Osteoblast (primary cell): ENCODE measurements around the gene TNFRSF12A. TPM values are rescaled to one million over a fixed set of nuclear protein-coding genes. Genes with fewer than 3 reads are reported as not detected.
"Not testable (repeated sequence)": the region's sequence is repeated elsewhere in the genome, so short reads cannot be mapped to it uniquely, and the experiment has no call there.

Source experiments
- DNase-seq: peaks from one replicate; pipeline ENCODE4 v3.0.0; 2011; ENCODE audit warnings: low spot score, mixed read lengths; ENCODE audit not compliant: insufficient read length; ENCODE audit errors: missing footprints
- H2AFZ ChIP-seq: 2 replicates; pipeline ENCODE4 v1.6.0; 2011; ENCODE audit warnings: mild to moderate bottlenecking, low read length
- H3K27ac ChIP-seq: 2 replicates; pipeline ENCODE4 v1.5.1; 2011; ENCODE audit warnings: mild to moderate bottlenecking, low read depth, low read length, moderate library complexity
- H3K27me3 ChIP-seq: 2 replicates; pipeline ENCODE4 v1.6.0; 2012; ENCODE audit warnings: mild to moderate bottlenecking, control low read depth, inconsistent platforms, low read length, moderate library complexity; ENCODE audit not compliant: insufficient read depth
- H3K36me3 ChIP-seq: 2 replicates; pipeline ENCODE4 v1.5.1; 2011; ENCODE audit warnings: mild to moderate bottlenecking, low read length, control low read depth, moderate library complexity; ENCODE audit not compliant: insufficient read depth
- H3K4me1 ChIP-seq: 2 replicates; pipeline ENCODE4 v1.5.1; 2011; ENCODE audit warnings: mild to moderate bottlenecking, low read length, control low read depth, moderate library complexity; ENCODE audit not compliant: insufficient read depth
- H3K4me2 ChIP-seq: 2 replicates; pipeline ENCODE4 v1.6.0; 2011; ENCODE audit warnings: mild to moderate bottlenecking, low read length; ENCODE audit not compliant: insufficient read depth
- H3K4me3 ChIP-seq: fragments of 200-600 bp; sonication (generic); 3 replicates; pipeline ENCODE4 v1.5.1; 2012; ENCODE audit warnings: mild to moderate bottlenecking, low read length, inconsistent platforms; ENCODE audit not compliant: insufficient read depth
- H3K79me2 ChIP-seq: 2 replicates; pipeline ENCODE4 v1.6.0; 2012; ENCODE audit warnings: mild to moderate bottlenecking, low read length, control low read depth, inconsistent platforms; ENCODE audit not compliant: insufficient read depth
- H3K9me3 ChIP-seq: 2 replicates; pipeline ENCODE4 v1.5.1; 2011; ENCODE audit warnings: low read depth, low read length, control low read depth
- H4K20me1 ChIP-seq: 2 replicates; pipeline ENCODE4 v1.6.0; 2012; ENCODE audit warnings: mild to moderate bottlenecking, low read length, control low read depth; ENCODE audit not compliant: insufficient read depth
- total RNA-seq: library from RNA; depleted of rRNA; stranded (reverse); fragments of >200 nt; gene quantifications from 2 replicates; pipeline ENCODE4 v1.2.3, GENCODE V29; 2012
- TF ChIP-seq, protein P1 (sequence below): IDR thresholded peaks from 2 replicates; pipeline ENCODE4 v1.5.1; 2011; ENCODE audit warnings: mild to moderate bottlenecking, low read depth, low read length, moderate library complexity; ENCODE audit errors: extremely low read depth

TNFRSF12A gene
- total RNA-seq, 1 donor: 143 TPM

- Histone ChIP-seq H3K36me3 (no peaks in the 10 kb centered on the region), H3K79me2 (no peaks in the 10 kb centered on the region), H3K4me1 (no peaks in the 10 kb centered on the region), H3K4me3 (no peak overlapping the region), H3K27me3 (peaks cover 11% of the 10 kb centered on the region), H4K20me1 (no peaks in the 10 kb centered on the region), H3K27ac (no peak overlapping the region), H2AFZ (no peak overlapping the region), H3K4me2 (no peak overlapping the region), H3K9me3 (no peaks in the 10 kb centered on the region)
- DNase-seq: no peak
- TF ChIP-seq, protein P1, sequence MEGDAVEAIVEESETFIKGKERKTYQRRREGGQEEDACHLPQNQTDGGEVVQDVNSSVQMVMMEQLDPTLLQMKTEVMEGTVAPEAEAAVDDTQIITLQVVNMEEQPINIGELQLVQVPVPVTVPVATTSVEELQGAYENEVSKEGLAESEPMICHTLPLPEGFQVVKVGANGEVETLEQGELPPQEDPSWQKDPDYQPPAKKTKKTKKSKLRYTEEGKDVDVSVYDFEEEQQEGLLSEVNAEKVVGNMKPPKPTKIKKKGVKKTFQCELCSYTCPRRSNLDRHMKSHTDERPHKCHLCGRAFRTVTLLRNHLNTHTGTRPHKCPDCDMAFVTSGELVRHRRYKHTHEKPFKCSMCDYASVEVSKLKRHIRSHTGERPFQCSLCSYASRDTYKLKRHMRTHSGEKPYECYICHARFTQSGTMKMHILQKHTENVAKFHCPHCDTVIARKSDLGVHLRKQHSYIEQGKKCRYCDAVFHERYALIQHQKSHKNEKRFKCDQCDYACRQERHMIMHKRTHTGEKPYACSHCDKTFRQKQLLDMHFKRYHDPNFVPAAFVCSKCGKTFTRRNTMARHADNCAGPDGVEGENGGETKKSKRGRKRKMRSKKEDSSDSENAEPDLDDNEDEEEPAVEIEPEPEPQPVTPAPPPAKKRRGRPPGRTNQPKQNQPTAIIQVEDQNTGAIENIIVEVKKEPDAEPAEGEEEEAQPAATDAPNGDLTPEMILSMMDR: no peak
Measured at GRCh38 chr16:3054965-3055733, 35.0 kb downstream of the TNFRSF12A start.

GRCh38 chr16:3055734-3056115, 35.6 kb downstream of the TNFRSF12A start:
- not testable (repeated sequence) for H3K27me3 ChIP-seq, DNase-seq, H3K4me3 ChIP-seq, H3K36me3 ChIP-seq, H2AFZ ChIP-seq, H3K9me3 ChIP-seq, H3K4me1 ChIP-seq, H3K79me2 ChIP-seq, H4K20me1 ChIP-seq, H3K4me2 ChIP-seq, H3K27ac ChIP-seq

DNA sequence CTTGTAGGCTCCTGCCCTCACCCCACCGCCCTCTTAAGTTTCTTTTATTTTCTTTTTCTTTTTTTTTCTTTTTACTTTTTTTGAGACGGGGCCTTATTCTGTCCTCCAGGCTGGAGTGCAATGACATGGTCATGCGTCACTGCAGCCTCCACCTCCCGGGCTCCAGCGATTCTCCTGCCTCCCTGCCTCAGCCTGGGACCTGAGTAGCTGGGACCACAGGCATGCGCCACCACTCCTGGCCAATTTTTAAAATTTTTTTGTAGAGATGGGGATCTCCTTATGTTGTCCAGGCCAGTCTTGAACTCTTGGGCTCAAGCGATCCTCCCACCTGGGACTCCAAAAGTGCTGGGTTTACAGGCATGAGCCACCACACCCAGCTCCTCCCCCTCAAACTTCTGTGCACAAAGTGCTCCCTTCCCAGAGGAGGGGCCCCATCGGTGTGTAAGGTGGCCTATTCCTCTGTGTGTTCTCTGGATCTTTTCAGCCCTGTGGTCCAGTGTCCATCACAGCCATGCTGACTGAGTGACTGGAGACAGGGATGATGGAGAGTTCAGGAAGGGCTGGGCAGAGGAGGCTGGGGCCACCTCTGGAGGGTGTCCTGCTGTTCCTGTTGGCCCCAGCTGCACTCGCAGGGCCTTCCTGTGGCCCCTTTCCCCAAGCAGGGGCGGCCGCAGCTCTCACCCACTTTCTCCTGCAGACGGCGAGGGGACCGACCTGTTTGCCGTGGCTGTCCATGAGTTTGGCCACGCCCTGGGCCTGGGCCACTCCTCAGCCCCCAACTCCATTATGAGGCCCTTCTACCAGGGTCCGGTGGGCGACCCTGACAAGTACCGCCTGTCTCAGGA, 36.4 kb downstream of the TNFRSF12A start:
- H3K4me1 ChIP-seq: no peaks in the 10 kb centered on the region

DNA sequence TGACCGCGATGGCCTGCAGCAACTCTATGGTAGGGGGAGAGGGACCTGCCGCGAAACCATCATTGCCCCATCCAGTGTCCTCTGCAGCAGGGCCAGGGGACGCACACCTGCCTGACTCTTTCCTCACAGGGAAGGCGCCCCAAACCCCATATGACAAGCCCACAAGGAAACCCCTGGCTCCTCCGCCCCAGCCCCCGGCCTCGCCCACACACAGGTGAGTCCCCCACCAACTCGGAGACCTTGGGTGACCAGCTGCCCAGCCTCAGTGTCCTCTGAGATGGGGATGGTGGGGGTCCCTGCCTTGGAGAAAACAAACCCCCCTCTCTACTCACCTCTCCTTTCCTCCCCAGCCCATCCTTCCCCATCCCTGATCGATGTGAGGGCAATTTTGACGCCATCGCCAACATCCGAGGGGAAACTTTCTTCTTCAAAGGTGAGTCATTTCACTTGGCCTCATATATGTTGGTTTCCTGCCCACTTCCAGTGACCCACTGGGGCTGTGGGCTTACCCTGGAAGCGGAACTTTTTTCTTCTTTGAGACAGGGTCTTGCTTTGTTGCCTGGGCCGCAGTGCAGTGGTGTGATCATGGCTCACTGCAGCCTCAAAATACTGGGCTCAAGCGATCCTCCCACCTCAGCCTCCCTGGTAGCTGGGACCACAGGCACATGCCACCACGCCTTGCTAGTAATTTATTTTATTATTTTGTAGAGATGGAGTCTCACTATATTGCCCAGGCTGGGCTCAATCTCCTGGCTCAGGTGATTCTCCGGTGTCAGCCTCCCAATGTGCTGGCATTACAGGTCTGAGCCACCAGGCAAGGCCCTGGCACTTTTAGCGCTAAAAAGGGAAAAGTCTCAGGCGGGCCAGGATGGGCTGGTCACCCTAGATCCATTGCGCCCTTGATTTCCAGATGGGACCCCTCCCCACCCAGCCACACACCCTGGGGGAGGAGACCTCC, 37.3 kb downstream of the TNFRSF12A start:
- Histone ChIP-seq H3K36me3 (no peaks in the 10 kb centered on the region), H3K4me2 (no peak overlapping the region), H3K4me3 (no peak overlapping the region), H3K4me1 (no peaks in the 10 kb centered on the region), H3K79me2 (no peaks in the 10 kb centered on the region), H3K9me3 (no peaks in the 10 kb centered on the region), H3K27me3 (peaks cover 3% of the 10 kb centered on the region), H3K27ac (no peak overlapping the region), H4K20me1 (no peaks in the 10 kb centered on the region), H2AFZ (no peak overlapping the region)
- TF ChIP-seq, protein P1: no peak
- no peak for DNase-seq

More for the DNA sequence above, 36.4 kb downstream of the TNFRSF12A start:
- Histone ChIP-seq H3K27me3 (peaks cover 3% of the 10 kb centered on the region), H2AFZ (no peak overlapping the region), H3K4me2 (no peak overlapping the region), H3K79me2 (no peaks in the 10 kb centered on the region), H3K36me3 (no peaks in the 10 kb centered on the region), H3K27ac (no peak overlapping the region), H3K4me3 (no peak overlapping the region), H4K20me1 (no peaks in the 10 kb centered on the region), H3K9me3 (no peaks in the 10 kb centered on the region)
- TF ChIP-seq, protein P1: no peak
- DNase-seq: no peak
